Activated CD8-positive, alpha-beta memory T cell treated with anti-CD3 and anti-CD28 coated beads for 4 hours (primary cell): ENCODE measurements around the gene MGLL.

ENCODE experiments used
- DNase-seq, 2 donors: peaks; one replicate each; pipeline ENCODE4 v3.0.0-alpha.2; 2020; ENCODE audit warnings: low read depth in 2 of 2

The MGLL gene

DNA sequence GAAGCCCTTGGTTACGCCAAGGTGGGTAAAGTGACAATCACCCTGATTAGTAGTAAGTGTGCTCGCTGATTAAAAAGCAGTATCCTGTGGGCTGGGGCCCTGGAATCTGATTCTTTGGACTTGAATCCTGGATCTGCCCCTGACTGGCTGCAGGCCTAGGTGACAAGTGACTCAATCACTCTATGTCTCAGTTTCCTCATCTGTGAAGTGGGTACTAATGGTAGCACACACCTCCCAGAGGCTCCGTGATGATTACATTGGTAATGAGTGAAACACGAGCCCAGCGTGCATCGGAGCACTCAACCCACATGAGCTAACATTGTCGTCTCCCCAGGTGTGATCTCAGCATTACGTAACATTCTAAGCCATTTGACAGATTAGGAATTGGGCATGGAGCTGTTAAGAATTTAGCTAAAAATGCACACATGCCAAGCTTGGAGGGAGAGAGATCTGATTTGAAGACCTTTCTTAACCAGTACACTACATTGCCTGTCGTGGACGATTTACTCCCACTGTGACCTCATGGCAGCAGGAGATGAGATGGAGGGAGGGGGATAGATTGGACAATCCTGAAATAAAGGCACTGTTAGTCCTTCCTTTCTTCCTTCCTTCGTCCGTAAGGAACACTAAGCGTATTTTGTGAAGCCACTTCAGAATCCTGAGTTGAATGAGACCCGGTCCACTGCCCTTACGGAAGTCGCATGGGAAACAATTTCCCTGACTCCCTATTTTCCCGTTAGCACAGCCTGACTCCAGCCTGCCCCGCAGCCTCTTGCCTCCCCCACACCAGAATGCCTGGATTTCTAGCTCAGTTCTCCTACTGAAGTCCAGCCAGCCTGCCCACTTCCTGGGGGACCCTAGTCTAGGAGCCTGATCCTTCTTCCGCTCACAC, 32.1 kb downstream of the MGLL start:
- no peak for DNase-seq

DNA sequence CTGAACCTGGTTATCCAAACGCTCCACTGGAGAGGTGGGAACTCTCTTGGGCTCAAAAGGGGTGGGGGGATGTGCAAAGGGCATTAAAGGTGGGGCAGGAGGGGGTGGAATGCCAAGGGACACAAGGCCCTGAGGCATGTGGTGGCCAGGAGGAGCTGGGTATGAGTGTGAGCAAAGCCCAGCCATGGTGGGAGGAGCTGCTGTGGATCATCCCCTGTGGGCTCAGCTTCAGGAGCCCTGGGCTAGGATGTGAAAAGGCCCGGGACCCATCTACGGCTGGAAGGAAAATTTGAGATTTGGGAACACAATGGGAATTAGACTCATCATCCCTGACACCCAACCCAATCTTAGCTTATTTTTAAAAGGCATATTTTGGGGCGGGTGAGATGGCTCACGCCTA, 33.3 kb downstream of the MGLL start:
- DNase-seq, result no peak

DNA sequence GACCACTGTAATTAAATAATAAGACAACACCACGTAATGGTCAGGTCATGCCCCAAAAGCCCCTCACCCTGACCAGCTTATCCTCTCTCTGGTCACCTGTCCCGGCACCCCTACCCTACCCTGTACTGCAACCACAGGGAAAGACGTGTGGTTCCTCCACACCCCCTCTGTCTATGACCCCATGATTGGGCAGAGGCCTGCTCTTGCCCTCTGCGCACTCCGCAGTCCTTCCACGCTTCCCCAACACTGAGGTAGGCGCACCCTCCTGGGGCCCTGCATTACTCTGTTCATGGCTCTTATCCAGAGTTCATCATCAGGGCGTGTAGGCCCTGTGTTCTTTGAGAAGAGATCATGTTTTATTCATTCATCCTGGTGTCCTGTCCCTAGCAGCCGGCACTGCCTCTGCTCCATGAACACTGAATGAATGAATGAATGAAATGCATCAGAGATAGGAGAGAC, 33.8 kb downstream of the MGLL start:
- DNase-seq, result no peak

DNA sequence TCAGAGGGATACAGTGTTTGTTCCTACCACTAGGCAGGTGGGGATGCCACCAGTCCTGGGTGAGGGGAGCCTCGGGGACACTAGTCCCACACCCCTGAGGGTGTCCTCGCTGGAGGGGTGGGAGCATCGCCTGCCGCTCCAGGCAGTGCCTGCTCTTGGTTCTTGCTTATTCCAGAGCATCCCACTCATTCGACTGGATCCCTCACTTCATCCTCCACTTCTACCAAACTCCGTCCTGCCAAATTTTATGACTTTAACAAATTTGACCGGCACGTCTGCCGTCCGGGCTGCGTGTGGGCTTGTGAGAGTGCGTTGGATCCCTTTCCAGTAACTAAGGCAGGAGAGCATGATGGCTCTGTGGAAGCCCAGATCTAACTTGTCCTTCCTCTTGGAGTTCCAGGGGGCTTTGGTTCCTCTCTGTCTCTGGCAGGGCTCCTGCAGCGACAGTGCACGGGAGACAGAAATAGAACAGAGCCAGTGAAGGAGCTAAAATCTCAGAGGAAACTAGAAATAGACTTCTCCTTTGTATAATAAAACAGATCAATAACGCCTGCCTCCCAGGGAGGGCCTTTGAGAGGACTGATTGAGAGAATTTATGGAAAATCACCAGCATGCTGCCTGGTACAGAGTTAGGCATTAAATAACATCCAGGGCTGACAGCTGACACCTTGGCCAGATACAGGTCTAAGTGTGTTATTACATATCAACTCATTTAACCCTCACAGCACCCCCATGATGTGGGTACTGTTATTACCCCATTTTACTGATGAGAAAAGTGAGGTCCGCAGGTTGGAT, 34.5 kb downstream of the MGLL start:
- no peak for DNase-seq

DNA sequence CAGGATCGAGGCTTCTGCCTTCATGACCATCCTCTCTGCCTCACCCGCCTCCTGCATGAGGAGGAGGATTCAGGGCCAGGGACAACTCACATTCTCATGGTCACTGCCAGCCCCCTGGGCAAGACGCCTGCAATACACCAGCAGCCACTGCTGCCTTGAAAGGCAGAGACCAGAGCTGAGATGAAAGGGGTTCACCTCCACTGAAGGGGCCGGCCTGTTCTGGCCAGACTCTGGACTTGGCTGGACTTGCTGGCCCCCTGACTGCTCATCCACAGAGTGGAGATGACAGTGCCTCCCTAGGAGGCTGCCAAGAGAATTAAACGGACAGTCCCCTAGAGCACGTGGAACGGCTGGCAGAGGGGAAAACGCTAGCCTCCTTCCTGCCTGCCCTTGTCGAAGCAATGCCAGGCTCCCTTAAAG, 35.2 kb downstream of the MGLL start:
- DNase-seq, result no peak

DNA sequence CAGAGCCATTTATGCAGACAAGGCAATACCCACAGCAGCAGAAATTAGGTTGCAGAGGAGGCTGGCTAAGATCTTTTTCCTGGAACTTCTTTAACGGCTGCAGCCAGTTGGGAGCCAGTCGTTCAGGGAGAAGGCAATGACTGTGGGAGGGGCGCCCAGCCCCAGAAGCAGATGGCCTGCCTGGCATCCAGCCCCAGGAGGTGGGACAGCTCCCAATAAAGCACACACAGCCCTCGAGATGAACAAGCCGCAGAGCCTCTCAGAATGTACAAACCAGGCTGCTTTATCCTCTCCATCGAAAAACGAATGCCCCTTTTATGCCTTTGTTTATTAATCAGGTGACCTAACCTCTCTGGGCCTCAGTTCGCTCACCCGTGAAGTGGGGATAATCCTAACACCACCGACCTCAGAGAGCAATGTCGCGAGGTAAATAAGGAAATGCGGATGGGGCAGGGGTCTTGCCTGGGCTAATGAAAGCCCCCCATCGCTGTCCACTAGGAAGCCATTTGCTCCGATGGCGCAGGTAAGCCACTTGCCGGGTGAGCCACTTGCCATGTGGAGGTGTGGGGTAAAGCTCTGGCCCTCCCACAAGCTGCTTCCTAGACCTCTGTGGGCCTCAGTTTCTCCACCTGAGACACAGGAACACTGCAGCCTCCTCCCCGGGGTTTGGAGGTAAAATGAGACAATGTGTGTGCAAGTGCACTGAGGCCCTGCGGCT, 35.8 kb downstream of the MGLL start:
- DNase-seq, result no peak

DNA sequence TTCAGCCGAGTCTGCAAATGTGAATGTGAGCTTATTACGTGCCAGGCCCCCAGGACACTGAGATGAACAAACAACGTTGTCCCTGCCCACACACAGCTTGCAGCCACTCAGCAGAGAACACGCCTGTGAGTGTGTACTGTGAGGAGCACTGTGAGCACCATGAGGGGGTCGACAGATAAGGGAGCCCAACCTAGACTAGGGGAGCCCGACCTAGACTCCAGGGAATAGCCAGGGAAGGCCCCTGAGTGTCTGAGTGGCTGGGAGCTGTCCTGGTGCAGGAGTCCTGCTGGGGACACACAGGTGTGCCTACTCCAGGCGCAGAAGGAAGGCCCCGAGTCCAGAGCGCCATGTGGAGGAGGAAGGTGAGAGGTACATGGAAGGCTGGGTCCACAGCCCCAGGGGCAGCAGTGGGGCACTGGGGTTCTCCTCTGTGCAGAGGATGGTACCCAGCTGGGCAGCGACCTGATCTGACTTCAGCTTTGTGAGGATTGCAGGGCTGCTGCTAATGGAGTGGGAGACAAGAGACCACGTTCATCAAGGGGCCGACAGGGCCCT, 36.5 kb downstream of the MGLL start:
- DNase-seq, result no peak

DNA sequence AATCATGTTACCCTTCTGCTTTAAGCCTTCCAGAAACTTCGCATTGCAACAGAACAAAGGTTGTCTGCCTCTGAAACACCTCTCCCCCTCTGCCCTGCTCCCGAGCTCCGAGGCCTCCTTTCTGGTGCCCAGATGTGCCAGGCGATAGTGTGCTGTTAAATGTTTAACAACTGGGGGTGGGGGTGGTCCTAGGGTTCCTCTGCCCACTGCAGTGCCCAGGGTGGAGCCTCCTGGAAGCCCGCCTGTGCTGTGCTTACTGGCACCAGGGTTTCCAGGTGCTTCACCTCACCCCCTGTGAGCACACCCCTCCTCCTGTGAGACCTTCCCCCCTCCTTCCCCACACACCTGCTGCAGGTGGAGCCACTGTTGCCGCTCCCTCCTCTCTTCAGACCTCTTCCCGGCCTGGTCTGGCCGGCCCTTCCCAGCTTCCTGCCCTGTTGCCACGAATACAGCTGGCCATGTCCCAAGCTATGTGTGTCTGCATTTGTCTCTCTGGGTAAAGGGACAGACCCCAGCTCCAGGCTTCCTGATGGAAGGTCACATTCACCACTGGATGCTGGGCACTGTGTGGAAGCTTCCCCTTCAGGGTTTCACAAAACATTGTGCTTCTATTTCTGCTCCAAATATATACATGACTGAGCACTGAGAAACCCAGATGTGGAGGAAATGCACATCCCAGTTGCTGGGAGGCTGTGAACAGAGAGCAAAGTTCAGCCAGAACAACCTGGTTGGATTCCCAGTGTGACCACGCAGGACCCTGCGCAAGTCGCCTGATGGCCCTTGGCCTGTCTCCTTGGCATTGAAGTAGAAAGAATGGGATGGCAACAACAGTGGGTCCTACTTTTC, 37.2 kb downstream of the MGLL start:
- no peak for DNase-seq

DNA sequence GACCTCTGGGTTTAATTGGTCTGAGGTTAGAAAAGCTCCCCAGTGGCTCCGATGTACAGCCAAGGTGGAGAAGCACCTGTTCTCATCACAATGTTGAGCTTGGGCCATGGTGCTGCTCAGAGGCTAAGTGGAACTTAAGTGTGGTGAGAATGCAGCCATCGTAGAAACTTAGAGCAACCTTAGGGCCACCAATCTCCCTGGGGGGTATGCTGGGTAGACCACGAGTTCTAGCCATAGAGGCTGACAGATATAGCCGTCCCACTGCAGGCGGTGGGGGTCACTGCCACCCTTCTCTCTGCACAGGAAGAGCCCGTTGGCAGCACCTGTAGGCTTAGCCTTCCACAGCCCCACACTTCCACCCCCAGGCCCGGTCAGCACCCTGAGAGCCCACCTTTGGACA, 38.0 kb downstream of the MGLL start:
- no peak for DNase-seq

DNA sequence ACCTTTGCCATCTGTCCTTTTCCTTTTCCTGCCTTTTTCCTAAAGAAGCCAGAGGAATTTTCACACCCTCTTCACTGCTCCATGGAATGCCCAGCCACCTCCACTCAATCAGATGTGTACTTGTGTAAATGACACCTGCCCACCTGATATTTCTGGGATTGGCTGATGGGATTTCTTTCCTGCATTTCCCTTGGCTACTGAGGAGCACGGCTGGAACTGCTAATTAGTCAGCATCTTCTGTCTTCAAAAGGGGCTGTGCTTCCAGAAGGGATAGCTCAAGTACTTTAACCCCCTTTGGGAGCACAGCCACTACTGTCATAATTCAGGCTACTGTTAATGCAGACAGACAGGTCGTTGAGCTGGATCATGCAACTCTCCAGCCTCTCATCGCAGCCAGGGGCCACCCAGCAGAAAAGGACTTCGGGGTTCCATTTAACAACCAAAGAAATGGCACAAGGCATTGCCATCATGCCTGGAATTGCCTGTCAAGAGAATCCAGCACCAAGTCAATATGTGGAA, 38.6 kb downstream of the MGLL start:
- DNase-seq, result no peak

DNA sequence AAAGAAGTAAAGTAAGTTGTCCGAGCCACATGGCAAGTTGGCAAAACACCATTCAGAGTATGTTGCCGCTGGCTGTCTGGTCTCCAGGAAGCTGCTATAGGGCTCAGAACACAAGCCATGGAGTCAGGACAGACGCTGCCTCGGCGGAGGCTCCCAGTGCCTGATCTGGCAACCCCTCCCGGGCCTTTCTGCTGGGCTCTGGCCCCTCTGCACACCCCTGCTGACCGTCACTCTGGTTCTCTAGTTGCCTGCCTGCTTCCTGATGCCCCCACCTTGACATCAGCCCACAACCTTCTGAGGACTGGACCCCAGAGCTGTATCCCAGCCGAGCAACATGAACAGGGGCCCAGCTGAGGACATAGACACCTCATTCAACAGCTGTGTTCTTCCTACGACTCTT, 39.1 kb downstream of the MGLL start:
- no peak for DNase-seq

DNA sequence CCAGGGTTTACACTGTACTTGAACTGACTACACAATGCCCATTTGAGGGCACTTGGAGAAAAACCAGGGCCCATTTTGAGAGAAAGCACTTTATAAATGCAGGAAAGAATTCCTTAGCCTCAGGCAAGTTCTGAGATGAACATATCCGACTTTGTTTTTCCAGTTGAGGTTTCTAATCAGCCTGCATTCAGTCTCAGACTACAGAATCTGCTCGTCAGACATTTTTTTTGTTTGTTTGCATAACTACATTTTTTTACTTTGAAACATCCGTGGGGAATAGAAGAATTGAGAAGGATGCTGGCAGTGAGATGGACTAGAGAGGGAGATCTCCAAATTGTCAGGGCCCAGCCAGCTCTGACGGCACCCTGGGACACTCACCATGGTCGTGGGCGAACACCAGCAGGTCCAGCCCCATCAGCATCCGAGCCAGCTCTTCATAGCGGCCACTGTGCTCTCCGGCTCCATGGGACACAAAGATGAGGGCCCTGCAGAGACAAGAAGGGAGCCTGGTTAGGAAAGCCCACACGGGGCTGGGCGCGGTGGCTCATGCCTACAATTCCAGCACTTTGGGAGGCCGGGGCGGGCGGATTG, 40.8 kb downstream of the MGLL start:
- DNase-seq, result no peak

DNA sequence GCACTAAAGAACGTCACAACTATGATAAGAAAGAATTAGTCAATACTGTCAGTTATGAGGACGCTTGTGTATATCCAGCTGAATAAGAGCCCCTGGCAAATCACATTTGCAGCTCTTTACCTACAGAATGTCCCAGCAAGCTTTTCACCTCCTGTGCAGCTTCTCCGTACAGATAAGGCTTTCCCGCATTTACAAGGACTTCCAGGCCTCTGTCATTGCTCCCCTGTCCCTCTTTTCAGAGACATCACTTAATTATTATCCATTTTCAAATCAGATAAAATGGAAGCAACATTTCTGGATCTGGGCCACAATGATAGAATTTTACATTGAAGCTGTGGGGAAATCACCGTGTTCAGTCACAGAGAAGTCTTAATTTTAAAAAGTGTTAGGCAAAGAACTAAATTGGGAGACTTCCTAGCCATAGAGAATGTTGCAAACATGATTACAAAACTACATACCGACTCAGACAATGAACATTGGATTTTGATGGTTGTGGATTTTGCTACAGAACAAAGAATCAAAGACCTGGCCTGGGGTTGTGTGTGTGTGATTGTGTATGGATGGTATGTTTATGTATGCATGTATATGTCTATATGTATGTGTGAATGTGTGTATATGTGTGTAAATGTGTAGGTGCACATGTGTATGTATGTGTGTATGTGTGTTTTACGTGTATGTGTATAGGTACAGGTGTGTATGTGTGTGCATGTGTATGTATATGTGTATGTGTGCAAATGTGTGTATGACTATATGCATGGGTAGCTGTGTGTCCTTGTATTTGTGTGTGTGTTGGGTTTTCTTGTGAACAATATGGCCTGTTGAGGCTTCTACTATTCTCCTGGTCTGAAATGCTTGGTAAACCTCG, 41.5 kb downstream of the MGLL start:
- no peak for DNase-seq

DNA sequence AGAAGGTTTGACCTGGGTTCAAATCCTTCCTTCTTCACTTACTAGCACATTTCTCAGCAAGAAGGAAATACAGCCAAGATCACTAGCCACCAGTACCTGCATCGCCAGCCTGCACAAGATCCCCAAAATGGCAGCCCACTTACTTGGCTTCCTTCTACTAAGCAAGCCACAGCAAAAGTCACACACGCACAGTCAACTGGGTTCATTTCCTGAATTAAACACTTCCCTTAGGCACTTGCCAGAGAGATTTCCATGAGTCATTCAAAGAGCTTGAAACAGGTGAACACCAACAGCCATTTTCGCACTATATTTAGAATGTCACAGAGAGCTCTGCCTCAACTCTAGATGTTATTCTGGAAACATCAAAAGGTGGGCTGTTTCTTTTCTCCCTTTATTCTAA, 42.6 kb downstream of the MGLL start:
- DNase-seq, result no peak

DNA sequence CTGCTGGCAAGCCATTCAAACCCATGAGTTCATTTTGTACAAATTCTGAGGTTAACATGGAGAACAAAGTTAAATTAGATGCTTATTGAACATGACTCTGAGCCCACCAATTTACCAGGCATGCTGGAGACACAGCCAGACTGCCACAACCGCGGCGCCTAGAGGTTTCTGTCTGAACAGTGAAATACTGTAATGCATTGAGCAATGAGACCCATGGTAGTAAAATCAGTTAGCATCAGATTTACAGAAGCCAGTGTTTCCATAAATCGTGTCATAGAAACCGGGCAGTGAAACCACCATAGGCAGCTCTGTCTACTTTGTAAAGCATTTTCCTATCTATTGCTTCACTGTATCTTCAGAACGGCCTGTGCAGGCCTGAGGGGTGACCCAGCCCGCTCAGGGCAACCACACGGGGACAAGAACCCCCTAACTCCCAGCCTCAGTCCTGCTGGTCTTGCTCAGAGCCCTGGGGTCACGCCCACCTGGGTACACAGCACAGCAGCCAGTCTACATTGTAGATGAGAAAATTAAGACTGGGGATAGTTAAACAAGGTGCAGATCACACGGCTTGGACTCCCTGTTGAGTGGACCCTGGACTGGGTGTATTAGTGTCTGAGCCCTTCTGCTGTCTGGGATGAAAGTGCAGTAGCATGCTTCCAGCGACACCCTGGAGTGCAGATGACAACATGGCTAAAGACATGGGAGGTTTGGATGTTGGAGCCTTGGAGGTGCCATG, 44.2 kb downstream of the MGLL start:
- no peak for DNase-seq

DNA sequence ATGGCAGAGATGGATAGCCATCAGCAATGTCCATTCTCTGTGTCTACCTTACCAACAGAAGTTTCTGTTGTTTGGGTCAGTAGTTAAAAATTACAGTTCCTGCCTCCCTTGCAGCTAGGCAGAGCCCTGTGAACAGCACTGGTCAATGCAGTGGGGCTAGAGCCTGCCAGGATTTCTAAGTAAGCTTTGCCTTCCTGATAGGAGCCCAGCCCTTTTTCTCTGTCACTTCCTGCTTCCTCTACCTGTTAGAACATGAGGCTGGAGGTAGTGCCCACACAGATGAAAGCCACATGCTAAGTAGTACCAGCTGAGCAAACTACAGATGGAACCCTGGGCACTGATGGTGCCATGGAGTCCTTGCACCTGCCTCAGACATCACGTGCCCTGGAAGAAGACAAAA, 45.0 kb downstream of the MGLL start:
- DNase-seq, result no peak

DNA sequence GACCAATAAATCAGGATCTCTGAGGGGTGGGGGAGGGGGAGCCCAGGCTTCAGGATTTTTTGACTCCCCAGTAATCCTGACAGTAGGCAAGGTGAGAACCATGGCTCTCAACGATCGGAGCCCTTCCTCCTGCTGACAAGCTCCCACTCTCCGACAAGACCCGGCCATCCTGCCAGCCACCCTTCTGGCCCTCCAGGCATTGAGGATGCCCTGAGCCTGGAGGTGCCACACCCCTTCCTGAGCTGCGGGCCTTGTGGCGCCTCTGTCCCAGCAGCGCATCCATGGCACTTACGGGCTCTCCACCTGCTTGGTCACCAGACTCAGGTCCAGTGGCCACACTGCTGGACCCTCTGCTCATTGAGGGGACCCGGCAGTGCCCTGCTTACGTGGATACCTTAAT, 46.0 kb downstream of the MGLL start:
- no peak for DNase-seq

DNA sequence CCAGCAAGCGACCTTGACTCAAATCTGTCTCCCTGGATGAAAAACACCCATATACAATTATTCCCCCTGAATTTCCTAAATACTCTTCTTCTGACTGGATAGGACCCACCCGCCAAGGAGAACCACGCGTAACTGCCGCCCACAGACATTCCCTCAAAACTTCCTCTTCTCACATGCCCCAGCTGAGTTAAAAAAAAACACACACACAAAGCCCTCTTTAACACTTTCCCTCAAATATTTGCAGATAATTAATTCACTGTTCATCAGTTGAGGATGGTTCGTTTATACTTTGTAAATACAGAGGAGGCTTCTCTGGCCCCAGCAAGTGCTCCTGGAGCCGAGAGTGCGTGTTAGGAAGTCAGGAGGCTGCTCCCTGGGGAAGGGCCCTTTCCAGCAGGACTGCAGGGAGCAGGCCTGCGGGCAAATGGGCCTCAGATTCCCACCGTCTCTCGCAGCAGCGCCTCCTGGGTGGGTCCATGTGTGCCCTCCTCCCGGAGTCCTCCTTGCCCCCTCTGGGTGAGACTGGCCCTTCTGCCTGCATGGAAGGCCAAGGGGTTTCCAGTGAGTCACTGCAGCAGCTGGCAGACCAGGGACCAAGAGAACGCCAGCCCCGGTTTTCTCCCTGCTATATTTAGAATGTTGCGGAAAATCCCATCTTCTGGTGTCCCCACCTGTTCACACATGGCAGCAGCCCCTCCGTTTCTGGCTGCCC, 46.8 kb downstream of the MGLL start:
- no peak for DNase-seq
